Loucy (cell line): ENCODE results near the gene PACSIN1.

Experiments
- EZH2phosphoT487 ChIP-seq: fragments of 200-600 bp; IDR thresholded peaks from 2 replicates; pipeline ENCODE4 v1.6.1; 2018; ENCODE audit warnings: antibody characterized with exemption, mild to moderate bottlenecking, moderate library complexity, borderline replicate concordance
- TF ChIP-seq, protein P1 (sequence below): fragments of 200-600 bp; sonication (generic); conservative IDR thresholded peaks from 2 replicates; pipeline ENCODE4 v1.5.1; 2014; ENCODE audit warnings: mild to moderate bottlenecking, antibody characterized with exemption, low read length

DNA sequence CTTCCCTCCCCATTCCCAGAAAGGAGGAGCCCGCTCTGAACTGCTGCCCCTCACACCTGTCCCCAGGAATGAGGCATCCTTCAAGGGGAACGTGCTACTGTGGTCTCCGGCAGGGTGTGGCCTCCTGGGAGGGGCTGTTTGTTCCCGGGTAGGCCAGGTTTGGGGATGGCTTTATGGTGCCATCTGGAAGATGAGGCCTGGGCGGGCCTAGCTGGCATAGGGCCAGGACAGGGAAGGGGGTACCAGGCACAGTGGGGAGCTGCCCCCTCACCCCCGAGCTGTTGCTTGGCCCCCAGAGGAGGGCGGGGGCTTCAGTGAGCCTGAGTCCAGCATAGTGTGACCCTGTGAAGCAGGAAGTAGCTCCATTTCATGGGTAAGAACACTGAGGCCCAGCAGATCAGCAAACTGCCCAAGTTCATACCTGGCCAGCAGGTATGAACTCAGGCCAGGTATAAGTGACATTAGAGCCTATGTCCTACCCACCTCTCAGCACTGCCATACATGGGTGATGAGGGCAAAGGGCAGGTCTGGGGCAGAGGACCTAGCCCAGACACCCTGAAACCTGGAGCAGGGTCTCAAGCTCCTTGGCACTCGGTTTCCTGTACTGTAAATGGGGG, 107.8 kb downstream of the PACSIN1 start:
- TF ChIP-seq, protein P1, sequence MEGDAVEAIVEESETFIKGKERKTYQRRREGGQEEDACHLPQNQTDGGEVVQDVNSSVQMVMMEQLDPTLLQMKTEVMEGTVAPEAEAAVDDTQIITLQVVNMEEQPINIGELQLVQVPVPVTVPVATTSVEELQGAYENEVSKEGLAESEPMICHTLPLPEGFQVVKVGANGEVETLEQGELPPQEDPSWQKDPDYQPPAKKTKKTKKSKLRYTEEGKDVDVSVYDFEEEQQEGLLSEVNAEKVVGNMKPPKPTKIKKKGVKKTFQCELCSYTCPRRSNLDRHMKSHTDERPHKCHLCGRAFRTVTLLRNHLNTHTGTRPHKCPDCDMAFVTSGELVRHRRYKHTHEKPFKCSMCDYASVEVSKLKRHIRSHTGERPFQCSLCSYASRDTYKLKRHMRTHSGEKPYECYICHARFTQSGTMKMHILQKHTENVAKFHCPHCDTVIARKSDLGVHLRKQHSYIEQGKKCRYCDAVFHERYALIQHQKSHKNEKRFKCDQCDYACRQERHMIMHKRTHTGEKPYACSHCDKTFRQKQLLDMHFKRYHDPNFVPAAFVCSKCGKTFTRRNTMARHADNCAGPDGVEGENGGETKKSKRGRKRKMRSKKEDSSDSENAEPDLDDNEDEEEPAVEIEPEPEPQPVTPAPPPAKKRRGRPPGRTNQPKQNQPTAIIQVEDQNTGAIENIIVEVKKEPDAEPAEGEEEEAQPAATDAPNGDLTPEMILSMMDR: no peak
- TF ChIP-seq EZH2phosphoT487: no peak
